ENCODE measurements around the gene ABCC8. TPM values are rescaled to one million over a fixed set of nuclear protein-coding genes. Genes with fewer than 3 reads are reported as not detected.

The ABCC8 gene
- total and polyA plus RNA-seq, 2 of the 8 experiments (the other 6 are each of a cell fraction or from before 2014, with no cell fraction given): 3.7 to 4.9 TPM

GRCh38 chr11:17483505-17483904, 6.9 kb upstream of the ABCC8 start:
- Histone ChIP-seq H2BK15ac (ENCODE audit: low read length) (no peak overlapping the region), H3K27me3 (replicated peaks in 1 of 4; ENCODE audit: control insufficient read depth in 3 of 4, extremely low read depth in 1 of 4, insufficient read depth in 3 of 4, low read length in 3 of 4) (peaks cover 0 to 9% (median 4%) of the 10 kb centered on the region in 4 experiments; a peak in 4 of 7 replicates), H2BK20ac (ENCODE audit: low read length) (no peak overlapping the region), H4K8ac (ENCODE audit: extremely low read depth, insufficient read depth, low read length) (no peak overlapping the region), H3K4ac (replicated peaks; ENCODE audit: insufficient read length, low read depth, low read length) (no peak overlapping the region), H4K91ac (replicated peaks; ENCODE audit: insufficient read length, low read length) (no peak overlapping the region), H3K4me3 (ENCODE audit: extremely low read depth in 1 of 4, insufficient read depth in 2 of 4, low read depth in 3 of 4, low read length in 4 of 4) (no peak overlapping the region), H2BK120ac (replicated peaks; ENCODE audit: low read depth, low read length) (no peak overlapping the region), H3K23me2 (ENCODE audit: low read depth, low read length) (no peaks in the 10 kb centered on the region; the same call in 1 of the 2 replicates), H2AFZ (ENCODE audit: low read length) (no peak overlapping the region), H4K20me1 (replicated peaks in 1 of 2; ENCODE audit: control insufficient read depth in 1 of 2, insufficient read depth in 2 of 2, low read length in 2 of 2) (no peaks in the 10 kb centered on the region), H3K9ac (replicated peaks in 1 of 4; ENCODE audit: extremely low read depth in 1 of 4, low read depth in 3 of 4, low read length in 3 of 4) (no peak overlapping the region), H3K27ac (ENCODE audit: low read depth, low read length) (no peak overlapping the region), H3K4me2 (ENCODE audit: insufficient read depth in 1 of 2, low read depth in 2 of 2, low read length in 2 of 2) (no peak overlapping the region), H3K79me2 (ENCODE audit: control insufficient read depth in 1 of 2, insufficient read depth in 2 of 2, low read length in 2 of 2) (no peaks in the 10 kb centered on the region), H3K14ac (ENCODE audit: insufficient read length) (no peak overlapping the region), H3K18ac (ENCODE audit: extremely low read depth, low read length) (no peak overlapping the region), H3K79me1 (ENCODE audit: low read depth, low read length) (no peaks in the 10 kb centered on the region), H3K9me3 (ENCODE audit: insufficient read depth in 2 of 2, low read depth in 1 of 2, low read length in 1 of 2) (no peaks in the 10 kb centered on the region), H3K23ac (ENCODE audit: insufficient read length) (no peak overlapping the region), H2AK5ac (ENCODE audit: low read depth, low read length) (no peak overlapping the region), H3K4me1 (replicated peaks in 1 of 4; ENCODE audit: control insufficient read depth in 3 of 4, insufficient read depth in 4 of 4, low read length in 3 of 4) (peaks cover 0 to 4% (median 2%) of the 10 kb centered on the region in 4 experiments; a peak in 4 of 7 replicates), H4K5ac (ENCODE audit: insufficient read length, low read depth, low read length) (no peak overlapping the region), H3K36me3 (ENCODE audit: control insufficient read depth in 2 of 4, insufficient read depth in 4 of 4, low read length in 3 of 4) (no peaks in the 10 kb centered on the region), H2BK12ac (ENCODE audit: low read depth, low read length) (no peak overlapping the region), H2BK5ac (ENCODE audit: low read depth, low read length) (no peak overlapping the region), H3K56ac (replicated peaks; ENCODE audit: insufficient read length, low read depth, low read length) (no peak overlapping the region)
- 96% methylated on average over 2 of the region's 2 CpGs; no CpG with 5 or more reads in 1 of the 2 experiments for WGBS, 2 experiments (ENCODE audit: extremely low coverage in 1 of 2, insufficient coverage in 1 of 2, insufficient read length in 1 of 2, insufficient replicate concordance in 2 of 2, low coverage in 1 of 2, low lambda C conversion rate in 2 of 2, missing lambda C conversion rate in 1 of 2)
- ChIA-PET CTCF (ENCODE audit: partially characterized antibody) (interaction anchor here (1.3 to 3.3 kb wide), 5 partner anchors 9 to 53 kb away, joined by 3 to 11 read pairs (median 6); no protein-coding TSS in a partner anchor), POLR2A (ENCODE audit: partially characterized antibody) (no interaction called here)
- TF ChIP-seq CREB1 (IDR thresholded peaks at IDR 0.05): no peak
- 0 out of 2 replicates have a peak, but pooled peaks have one; percentile 25 for TF ChIP-seq KDM1A (IDR thresholded peaks at IDR 0.05; ENCODE audit: borderline replicate concordance, low read length)
- FAIRE-seq: no peak
- DNase-seq (ENCODE audit: low read depth in 1 of 2, low spot score in 2 of 2): no peak
